Parathyroid adenoma (tissue), 2 donors: ENCODE data around the gene ODF4.
"Not testable (repeated sequence)": the region's sequence is repeated elsewhere in the genome, so short reads cannot be mapped to it uniquely, and the experiment has no call there.

Source experiments
- H2AFZ ChIP-seq: fragments of 300-600 bp; sonication (generic); one replicate; pipeline ENCODE4 v1.7.0; 2017; ENCODE audit warnings: antibody characterized with exemption, mild to moderate bottlenecking
- H3K27ac ChIP-seq: fragments of 300-600 bp; sonication (generic); one replicate; pipeline ENCODE4 v1.7.0; 2017
- H3K27me3 ChIP-seq: fragments of 300-600 bp; sonication (generic); one replicate; pipeline ENCODE4 v1.7.0; 2017; ENCODE audit warnings: low read length; ENCODE audit not compliant: control insufficient read depth, insufficient read depth
- H3K36me3 ChIP-seq: fragments of 300-600 bp; sonication (generic); one replicate; pipeline ENCODE4 v1.7.0; 2017; ENCODE audit warnings: low read length; ENCODE audit not compliant: control insufficient read depth, insufficient read depth
- H3K4me1 ChIP-seq: fragments of 300-600 bp; sonication (generic); one replicate; pipeline ENCODE4 v1.7.0; 2017; ENCODE audit warnings: control low read depth
- H3K4me2 ChIP-seq: fragments of 300-600 bp; sonication (generic); one replicate; pipeline ENCODE4 v1.7.0; 2017; ENCODE audit warnings: low read length
- H3K4me3 ChIP-seq: fragments of 300-600 bp; sonication (generic); one replicate; pipeline ENCODE4 v1.7.0; 2017; ENCODE audit warnings: low read depth, low read length
- H3K79me2 ChIP-seq: fragments of 300-600 bp; sonication (generic); one replicate; pipeline ENCODE4 v1.7.0; 2017; ENCODE audit warnings: control low read depth
- H3K9ac ChIP-seq: fragments of 300-600 bp; sonication (generic); one replicate; pipeline ENCODE4 v1.7.0; 2017; ENCODE audit warnings: mild to moderate bottlenecking
- H3K9me3 ChIP-seq: fragments of 300-600 bp; sonication (generic); one replicate; pipeline ENCODE4 v1.7.0; 2017; ENCODE audit warnings: low read length; ENCODE audit not compliant: control insufficient read depth
- TF ChIP-seq, protein P1 (sequence below): fragments of 300-600 bp; sonication (generic); IDR thresholded peaks from one replicate; pipeline ENCODE4 v1.7.0; 2017; ENCODE audit warnings: antibody characterized with exemption, mild to moderate bottlenecking
- donor health status: primary hyperparathyroidism.

The ODF4 gene

DNA sequence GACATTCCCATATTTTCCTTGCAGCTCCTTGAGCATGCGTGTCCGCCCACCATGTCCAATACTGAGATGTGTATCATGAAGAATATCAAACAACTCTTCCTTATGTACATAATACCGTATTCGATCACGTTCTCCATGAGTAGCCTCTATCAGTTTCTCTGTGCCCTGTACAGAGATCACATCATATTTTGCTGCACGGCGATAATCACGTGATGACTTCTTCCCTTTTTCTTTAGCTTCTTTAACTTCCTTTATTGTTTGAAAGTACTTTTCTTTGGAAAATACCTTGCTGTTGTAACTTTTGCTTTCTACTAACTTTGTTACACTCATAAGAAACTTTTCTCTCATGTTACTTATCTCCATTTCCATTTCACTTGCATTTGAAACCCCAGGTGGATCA lies 30.3 kb downstream of the ODF4 start:
- no peak overlapping the region for H3K4me2 ChIP-seq
- no peak overlapping the region for H3K27ac ChIP-seq
- H3K27me3 ChIP-seq: no peaks in the 10 kb centered on the region
- H3K9ac ChIP-seq: no peak overlapping the region
- H3K9me3 ChIP-seq: no peaks in the 10 kb centered on the region
- no peak overlapping the region for H2AFZ ChIP-seq
- peaks cover 1% of the 10 kb centered on the region for H3K79me2 ChIP-seq
- no peaks in the 10 kb centered on the region for H3K36me3 ChIP-seq
- H3K4me3 ChIP-seq: no peak overlapping the region
- peaks cover 6% of the 10 kb centered on the region for H3K4me1 ChIP-seq
- TF ChIP-seq, protein P1, sequence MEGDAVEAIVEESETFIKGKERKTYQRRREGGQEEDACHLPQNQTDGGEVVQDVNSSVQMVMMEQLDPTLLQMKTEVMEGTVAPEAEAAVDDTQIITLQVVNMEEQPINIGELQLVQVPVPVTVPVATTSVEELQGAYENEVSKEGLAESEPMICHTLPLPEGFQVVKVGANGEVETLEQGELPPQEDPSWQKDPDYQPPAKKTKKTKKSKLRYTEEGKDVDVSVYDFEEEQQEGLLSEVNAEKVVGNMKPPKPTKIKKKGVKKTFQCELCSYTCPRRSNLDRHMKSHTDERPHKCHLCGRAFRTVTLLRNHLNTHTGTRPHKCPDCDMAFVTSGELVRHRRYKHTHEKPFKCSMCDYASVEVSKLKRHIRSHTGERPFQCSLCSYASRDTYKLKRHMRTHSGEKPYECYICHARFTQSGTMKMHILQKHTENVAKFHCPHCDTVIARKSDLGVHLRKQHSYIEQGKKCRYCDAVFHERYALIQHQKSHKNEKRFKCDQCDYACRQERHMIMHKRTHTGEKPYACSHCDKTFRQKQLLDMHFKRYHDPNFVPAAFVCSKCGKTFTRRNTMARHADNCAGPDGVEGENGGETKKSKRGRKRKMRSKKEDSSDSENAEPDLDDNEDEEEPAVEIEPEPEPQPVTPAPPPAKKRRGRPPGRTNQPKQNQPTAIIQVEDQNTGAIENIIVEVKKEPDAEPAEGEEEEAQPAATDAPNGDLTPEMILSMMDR: no peak

DNA sequence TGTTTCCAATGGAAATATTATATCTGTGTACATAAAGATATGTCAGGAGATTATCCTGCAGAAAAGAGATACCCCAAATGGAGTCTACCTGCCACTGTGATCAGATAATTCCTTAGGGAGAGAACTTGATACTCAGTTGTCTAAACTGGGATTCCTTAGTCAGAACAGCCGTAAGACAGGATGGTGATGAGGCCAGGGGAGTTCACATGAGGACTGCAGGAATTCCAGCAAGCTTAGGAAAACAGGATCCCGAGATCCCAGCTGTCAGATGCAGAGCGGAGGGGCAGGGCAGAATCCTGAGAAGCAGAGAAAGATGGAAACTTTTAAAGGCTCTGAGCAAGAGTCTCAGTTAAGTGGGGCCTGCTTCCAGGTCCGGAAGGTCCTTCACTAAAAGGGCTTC lies 32.1 kb downstream of the ODF4 start:
- no peaks in the 10 kb centered on the region for H3K9me3 ChIP-seq
- H3K27ac ChIP-seq: no peak overlapping the region
- H3K79me2 ChIP-seq: peaks cover 3% of the 10 kb centered on the region
- no peak overlapping the region for H3K4me3 ChIP-seq
- no peaks in the 10 kb centered on the region for H3K27me3 ChIP-seq
- TF ChIP-seq, protein P1: no peak
- no peak overlapping the region for H2AFZ ChIP-seq
- no peak overlapping the region for H3K4me2 ChIP-seq
- H3K9ac ChIP-seq: no peak overlapping the region
- peaks cover 6% of the 10 kb centered on the region for H3K4me1 ChIP-seq
- H3K36me3 ChIP-seq: no peaks in the 10 kb centered on the region

DNA sequence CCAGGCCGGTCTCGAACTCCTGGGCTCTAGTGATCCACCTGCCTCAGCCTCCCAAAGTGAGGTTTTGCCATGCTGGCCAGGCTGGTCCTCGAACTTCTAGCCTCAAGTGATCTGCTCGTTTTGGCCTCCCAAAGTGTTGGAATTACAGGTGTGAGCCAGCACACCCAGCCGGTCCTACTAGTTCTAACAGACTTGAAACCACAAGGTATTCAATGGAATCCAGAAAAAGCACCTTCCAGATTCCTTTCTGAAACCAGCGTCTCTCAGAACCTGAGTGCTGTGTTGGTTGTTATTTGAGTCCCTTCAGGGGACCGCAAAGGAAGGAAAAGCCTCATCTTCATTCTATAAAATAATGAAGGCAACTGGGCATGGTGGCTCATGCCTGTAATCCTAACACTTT lies 32.8 kb downstream of the ODF4 start:
- TF ChIP-seq, protein P1: no peak
- Histone ChIP-seq H3K27me3 (no peaks in the 10 kb centered on the region), H3K9me3 (no peaks in the 10 kb centered on the region), H3K36me3 (no peaks in the 10 kb centered on the region), H3K9ac (no peak overlapping the region), H3K27ac (no peak overlapping the region), H2AFZ (no peak overlapping the region), H3K4me3 (no peak overlapping the region), H3K4me2 (no peak overlapping the region), H3K4me1 (peaks cover 6% of the 10 kb centered on the region), H3K79me2 (peaks cover 3% of the 10 kb centered on the region)

DNA sequence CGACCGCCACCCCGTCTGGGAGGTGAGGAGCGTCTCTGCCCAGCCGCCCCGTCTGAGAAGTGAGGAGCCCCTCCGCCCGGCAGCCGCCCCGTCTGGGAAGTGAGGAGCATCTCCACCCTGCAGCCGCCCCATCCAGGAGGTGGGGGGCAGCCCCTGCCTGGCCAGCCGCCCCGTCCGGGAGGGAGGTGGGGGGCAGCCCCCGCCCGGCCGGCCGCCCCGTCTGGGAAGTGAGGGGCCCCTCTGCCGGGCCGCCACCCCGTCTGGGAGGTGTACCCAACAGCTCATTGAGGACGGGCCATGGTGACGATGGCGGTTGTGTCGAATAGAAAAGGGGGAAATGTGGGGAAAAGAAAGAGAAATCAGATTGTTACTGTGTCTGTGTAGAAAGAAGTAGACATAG lies 34.2 kb downstream of the ODF4 start:
- not testable (repeated sequence) for H3K9ac ChIP-seq, H3K36me3 ChIP-seq, H3K9me3 ChIP-seq, H3K4me2 ChIP-seq, H3K79me2 ChIP-seq, H3K27me3 ChIP-seq, H3K27ac ChIP-seq, H3K4me1 ChIP-seq, H2AFZ ChIP-seq, H3K4me3 ChIP-seq

DNA sequence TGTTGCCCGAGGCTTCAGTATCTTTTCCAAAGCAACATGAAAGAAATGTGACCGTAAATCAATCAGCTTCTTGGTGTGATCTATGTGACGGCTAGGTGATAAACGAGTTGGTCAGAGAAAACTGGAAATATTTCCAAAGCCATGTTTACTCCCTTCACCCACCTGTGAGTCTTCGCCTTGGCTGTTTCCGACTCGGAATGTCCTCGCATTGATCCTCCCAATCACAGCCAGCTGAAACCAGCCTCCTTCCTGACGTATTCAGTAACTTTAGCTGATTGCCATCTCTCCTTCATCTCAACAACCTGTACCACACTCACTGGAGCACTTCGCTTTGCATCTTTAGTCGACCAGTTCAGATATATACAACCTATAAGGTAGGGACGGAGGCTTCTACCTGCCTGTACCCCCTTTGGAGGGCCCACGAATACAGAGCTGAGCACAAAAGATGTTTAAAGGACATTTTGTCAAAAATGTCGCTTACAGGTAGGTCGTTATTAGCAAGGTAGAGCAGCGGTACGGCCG lies 36.2 kb downstream of the ODF4 start:
- H3K36me3 ChIP-seq: no peaks in the 10 kb centered on the region
- peak overlapping the region; percentile 82 for H2AFZ ChIP-seq
- no peaks in the 10 kb centered on the region for H3K9me3 ChIP-seq
- peak overlapping the region; percentile 98 for H3K4me2 ChIP-seq
- H3K27ac ChIP-seq: peak overlapping the region; percentile 84
- TF ChIP-seq, protein P1: no peak
- H3K27me3 ChIP-seq: no peaks in the 10 kb centered on the region
- H3K4me1 ChIP-seq: peaks cover 8% of the 10 kb centered on the region
- peaks cover 3% of the 10 kb centered on the region for H3K79me2 ChIP-seq
- peak overlapping the region; percentile 99 for H3K4me3 ChIP-seq
- H3K9ac ChIP-seq: peak overlapping the region; percentile 13
